GM12874 (cell line): Measurements from ENCODE around the gene OR4X1.

Experiments used
- TF ChIP-seq, protein P1 (sequence below): IDR thresholded peaks from 2 replicates; pipeline ENCODE4 v1.5.1; 2011; ENCODE audit warnings: low read depth, mild to moderate bottlenecking, control low read depth, low read length, moderate library complexity; ENCODE audit not compliant: insufficient read depth

Gene OR4X1, protein sequence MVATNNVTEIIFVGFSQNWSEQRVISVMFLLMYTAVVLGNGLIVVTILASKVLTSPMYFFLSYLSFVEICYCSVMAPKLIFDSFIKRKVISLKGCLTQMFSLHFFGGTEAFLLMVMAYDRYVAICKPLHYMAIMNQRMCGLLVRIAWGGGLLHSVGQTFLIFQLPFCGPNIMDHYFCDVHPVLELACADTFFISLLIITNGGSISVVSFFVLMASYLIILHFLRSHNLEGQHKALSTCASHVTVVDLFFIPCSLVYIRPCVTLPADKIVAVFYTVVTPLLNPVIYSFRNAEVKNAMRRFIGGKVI

DNA sequence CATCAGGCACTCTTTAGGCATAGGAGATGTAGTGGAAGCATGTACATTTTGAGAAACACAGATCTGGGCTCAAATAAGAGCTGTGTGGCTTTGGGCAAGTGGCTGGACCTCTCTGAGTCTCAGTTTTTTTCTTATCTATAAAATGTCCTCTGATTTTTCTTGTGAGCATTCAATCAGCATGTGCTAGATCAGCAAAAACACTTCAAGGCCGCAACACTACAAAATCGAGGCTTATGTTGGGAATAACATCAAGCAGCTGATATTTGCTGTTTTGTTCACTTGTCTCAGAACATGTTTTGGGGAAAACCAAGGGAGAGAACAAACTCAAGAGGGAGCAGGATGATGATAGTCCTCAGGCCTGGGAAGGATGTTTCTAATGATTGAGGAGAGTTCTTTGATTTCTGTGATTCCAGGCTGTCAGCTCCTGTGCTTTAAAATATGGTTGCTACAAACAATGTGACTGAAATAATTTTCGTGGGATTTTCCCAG is at the start of gene OR4X1:
OR4X1 (plus strand) TSS at position 439 of the 489 bp plus-strand sequence; CDS start at position 439, 0 bp downstream.
- TF ChIP-seq, protein P1, sequence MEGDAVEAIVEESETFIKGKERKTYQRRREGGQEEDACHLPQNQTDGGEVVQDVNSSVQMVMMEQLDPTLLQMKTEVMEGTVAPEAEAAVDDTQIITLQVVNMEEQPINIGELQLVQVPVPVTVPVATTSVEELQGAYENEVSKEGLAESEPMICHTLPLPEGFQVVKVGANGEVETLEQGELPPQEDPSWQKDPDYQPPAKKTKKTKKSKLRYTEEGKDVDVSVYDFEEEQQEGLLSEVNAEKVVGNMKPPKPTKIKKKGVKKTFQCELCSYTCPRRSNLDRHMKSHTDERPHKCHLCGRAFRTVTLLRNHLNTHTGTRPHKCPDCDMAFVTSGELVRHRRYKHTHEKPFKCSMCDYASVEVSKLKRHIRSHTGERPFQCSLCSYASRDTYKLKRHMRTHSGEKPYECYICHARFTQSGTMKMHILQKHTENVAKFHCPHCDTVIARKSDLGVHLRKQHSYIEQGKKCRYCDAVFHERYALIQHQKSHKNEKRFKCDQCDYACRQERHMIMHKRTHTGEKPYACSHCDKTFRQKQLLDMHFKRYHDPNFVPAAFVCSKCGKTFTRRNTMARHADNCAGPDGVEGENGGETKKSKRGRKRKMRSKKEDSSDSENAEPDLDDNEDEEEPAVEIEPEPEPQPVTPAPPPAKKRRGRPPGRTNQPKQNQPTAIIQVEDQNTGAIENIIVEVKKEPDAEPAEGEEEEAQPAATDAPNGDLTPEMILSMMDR: no peak

DNA sequence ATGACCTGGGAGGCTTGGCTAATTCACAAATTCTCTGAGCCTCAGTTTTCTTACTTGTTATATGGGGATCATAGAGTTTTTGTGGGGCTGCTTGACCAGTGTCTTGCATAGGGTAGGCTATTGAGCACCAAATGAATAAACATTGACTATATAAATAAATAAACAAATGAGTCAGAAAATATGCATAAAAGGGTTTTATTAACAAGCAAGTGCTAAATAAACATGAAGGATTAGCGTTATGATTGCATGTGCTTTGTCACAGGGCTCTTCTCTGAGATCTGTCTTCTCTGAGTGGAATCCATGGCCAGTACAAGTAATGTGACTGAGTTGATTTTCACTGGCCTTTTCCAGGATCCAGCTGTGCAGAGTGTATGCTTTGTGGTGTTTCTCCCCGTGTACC is 47.2 kb upstream of the OR4X1 start, which contains the start of gene OR4B1:
OR4B1 (plus strand) TSS at position 301 of the 400 bp plus-strand sequence; CDS start at position 301, 0 bp downstream.
- TF ChIP-seq, protein P1: no peak

DNA sequence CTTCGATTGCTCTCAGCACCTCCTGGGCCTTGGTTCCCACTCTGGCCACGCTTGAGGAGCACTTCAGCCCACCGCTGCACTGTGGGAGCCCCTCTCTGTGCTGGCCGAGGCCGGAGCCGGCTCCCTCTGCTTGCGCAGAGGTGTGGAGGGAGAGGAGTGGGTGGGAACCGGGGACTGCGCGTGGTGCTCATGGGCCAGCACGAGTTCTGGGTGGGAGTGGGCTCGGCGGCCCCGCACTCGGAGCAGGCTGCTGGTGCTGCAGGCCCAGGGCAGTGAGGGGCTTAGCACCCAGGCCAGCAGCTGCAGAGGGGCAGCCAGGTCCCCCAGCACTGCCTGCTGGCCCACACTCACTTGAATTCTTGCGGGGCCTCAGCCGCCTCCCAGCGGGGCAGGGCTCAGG is 34.9 kb upstream of the OR4X1 start:
- TF ChIP-seq, protein P1: no peak

DNA sequence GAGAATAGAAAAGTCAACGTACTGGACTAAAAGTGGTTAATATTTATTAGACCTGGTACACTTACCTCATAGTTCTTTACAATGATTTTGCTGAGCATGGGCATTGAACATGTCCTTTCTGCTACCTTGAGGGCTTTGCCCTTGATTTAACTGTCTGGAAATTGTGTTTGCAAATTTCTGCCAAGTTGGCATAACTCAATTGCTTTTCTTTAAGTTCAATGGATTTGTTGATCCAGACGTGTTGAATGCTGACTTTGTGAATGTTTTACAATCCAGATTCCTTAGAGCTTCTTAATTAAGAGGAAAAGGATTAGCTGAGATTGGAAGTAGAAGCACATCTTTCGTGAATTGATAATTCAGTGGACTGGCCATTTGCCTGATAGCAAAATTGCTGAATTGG is 25.9 kb upstream of the OR4X1 start:
- TF ChIP-seq, protein P1: no peak

DNA sequence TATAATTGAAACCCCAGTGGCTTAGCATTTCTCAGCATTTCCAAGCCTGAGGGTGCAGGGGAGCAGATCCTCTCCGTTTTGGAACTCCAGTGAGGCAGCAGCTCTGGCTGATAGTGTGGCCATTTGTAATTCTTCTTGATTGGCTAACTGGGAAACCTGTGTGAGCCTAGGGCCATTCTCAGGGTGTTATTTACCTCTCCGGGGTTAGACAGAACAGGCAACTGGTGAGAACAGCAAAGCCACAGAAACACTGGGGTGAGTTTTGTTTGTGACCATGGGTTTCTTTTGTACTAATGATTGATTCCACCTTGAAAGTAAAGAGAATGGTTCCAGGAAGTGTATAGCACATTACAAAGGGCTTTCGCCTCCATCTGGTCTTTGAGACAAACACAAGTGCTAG is 21.2 kb upstream of the OR4X1 start:
- TF ChIP-seq, protein P1: no peak

DNA sequence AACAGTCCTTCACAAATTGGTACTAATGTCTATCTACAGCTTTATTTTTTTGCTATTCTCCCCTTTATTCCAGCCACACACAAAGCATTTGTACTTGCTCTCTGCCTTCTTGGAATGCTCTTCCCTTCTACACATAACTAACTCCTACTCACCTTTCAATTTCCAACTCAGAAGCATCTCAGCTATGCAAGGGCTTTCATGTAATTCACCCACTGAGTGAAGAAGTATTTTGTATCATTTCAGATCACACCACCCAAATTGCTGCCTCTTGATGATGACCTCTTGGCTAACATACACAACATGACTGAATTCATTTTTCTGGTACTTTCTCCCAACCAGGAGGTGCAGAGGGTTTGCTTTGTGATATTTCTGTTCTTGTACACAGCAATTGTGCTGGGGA is 18.9 kb upstream of the OR4X1 start, which contains the start of gene OR4X2:
OR4X2 (plus strand) TSS at position 301 of the 400 bp plus-strand sequence; CDS start at position 301, 0 bp downstream.
- TF ChIP-seq, protein P1: no peak

DNA sequence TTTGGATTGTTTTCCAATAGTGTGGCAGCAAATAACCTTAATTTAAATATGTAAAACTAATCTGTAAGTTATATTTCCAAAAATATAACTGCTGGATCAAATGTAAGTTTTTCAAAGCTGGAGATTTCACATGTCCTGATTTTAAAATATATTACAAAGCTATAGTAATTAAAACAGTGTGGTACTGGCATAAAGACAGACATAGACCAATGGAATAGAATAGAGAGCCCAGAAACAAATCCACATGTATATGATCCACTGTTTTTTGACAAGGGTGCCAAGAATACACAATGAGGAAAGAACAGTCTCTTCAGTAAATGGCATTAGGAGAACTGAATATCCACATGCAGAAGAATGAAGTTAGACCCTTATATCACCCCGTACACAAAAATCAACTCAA is 14.8 kb upstream of the OR4X1 start:
- TF ChIP-seq, protein P1: no peak
